Measurements from ENCODE around the gene GGNBP2. TPM values are rescaled to one million over a fixed set of nuclear protein-coding genes. Genes with fewer than 3 reads are reported as not detected.

Gene GGNBP2
- total and polyA plus RNA-seq, 2 donors from 2014 or later: 43.0 to 86.8 TPM

DNA sequence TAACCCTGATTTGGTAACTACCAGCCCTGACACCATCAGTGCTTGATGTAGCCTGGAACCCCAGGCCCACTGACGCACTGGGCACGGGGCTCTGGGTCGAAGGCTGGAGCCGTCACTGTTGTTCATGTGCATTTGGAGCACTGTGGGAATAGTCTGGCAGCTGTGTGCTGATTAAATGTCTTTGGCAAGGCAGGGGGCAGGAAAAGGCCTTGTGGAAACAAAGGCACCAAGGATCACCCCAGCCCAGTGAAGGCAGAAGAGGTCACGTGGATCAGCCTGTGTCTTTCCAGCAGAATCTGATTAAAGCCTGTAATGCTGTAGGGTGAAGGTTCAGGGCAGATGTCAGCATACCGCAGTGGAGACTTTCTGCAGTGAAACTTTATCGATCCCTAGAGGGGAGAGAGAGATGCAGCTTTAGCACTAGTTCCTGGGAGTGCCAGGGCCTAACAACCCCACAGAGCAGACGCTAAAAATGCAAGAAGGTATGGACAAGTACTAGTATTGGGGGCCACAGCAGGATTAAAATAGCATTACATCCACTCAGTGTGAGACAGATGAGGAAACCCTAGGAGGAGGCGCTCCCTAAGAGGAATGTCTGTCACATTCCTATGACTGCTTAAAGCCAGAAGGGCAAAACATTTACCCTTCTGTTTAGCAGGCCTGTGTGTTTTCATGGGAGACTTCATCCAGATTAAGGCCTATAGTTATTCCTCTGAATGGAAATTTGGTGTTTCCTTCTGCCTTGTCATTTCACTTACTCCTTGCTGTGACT lies 48.5 kb upstream of the GGNBP2 start:
- peaks cover 12 to 66% (median 43%) of the 10 kb centered on the region in 3 donors for H3K36me3 ChIP-seq (ENCODE audit: control insufficient read depth in 2 of 3, insufficient read depth in 3 of 3, low read length in 3 of 3)
- H3K4me3 ChIP-seq (ENCODE audit: low read length in 3 of 3): no peak overlapping the region
- no peaks in the 10 kb centered on the region for H3K4me1 ChIP-seq (ENCODE audit: control insufficient read depth in 2 of 3, insufficient read depth in 2 of 3, low read depth in 1 of 3, low read length in 3 of 3)
- H3K9me3 ChIP-seq (ENCODE audit: control insufficient read depth in 2 of 3, insufficient read depth in 1 of 3, low read length in 3 of 3): no peaks in the 10 kb centered on the region
- intact Hi-C loops (cut with DNase I): no loop called here
- no peak for FAIRE-seq
- H3K9ac ChIP-seq (ENCODE audit: low read length in 3 of 3): no peak overlapping the region
- DNase-seq: peak in 1 of 5 donors; percentile 27
- no peak overlapping the region for H3K27ac ChIP-seq (ENCODE audit: low read depth in 2 of 2, low read length in 2 of 2)
- TF ChIP-seq, protein P1, sequence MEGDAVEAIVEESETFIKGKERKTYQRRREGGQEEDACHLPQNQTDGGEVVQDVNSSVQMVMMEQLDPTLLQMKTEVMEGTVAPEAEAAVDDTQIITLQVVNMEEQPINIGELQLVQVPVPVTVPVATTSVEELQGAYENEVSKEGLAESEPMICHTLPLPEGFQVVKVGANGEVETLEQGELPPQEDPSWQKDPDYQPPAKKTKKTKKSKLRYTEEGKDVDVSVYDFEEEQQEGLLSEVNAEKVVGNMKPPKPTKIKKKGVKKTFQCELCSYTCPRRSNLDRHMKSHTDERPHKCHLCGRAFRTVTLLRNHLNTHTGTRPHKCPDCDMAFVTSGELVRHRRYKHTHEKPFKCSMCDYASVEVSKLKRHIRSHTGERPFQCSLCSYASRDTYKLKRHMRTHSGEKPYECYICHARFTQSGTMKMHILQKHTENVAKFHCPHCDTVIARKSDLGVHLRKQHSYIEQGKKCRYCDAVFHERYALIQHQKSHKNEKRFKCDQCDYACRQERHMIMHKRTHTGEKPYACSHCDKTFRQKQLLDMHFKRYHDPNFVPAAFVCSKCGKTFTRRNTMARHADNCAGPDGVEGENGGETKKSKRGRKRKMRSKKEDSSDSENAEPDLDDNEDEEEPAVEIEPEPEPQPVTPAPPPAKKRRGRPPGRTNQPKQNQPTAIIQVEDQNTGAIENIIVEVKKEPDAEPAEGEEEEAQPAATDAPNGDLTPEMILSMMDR (IDR thresholded peaks at IDR 0.05; ENCODE audit: borderline replicate concordance, extremely low read depth, insufficient read depth): no peak
- no peaks in the 10 kb centered on the region for H3K27me3 ChIP-seq (ENCODE audit: control insufficient read depth, insufficient read depth, low read length)

DNA sequence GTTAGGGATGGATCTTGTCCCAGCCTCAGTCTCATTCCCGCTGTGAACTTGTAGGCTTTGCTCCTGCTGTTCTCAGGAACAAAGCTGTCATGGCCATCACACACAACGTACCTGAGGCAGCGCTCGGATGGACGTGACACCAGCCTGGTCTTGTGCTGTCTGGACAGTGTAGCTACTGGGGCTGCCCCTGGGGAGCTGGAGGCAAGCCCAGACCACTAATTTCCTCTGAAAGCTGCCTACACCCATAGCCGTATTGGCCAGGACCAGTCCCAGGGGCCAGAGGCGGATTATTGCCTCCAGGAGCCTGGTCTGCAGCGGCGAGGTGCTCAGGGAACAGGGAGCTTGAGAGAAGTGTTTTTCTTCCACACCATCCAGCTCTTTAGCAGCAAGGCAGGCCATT lies 46.6 kb upstream of the GGNBP2 start:
- Histone ChIP-seq H3K36me3 (ENCODE audit: control insufficient read depth in 2 of 3, insufficient read depth in 3 of 3, low read length in 3 of 3) (peaks cover 9 to 53% (median 45%) of the 10 kb centered on the region in 3 donors), H3K27me3 (ENCODE audit: control insufficient read depth, insufficient read depth, low read length) (no peaks in the 10 kb centered on the region), H3K9me3 (ENCODE audit: control insufficient read depth in 2 of 3, insufficient read depth in 1 of 3, low read length in 3 of 3) (no peaks in the 10 kb centered on the region), H3K4me3 (ENCODE audit: low read length in 3 of 3) (no peak overlapping the region), H3K9ac (ENCODE audit: low read length in 3 of 3) (no peak overlapping the region), H3K27ac (ENCODE audit: low read depth in 2 of 2, low read length in 2 of 2) (no peak overlapping the region), H3K4me1 (ENCODE audit: control insufficient read depth in 2 of 3, insufficient read depth in 2 of 3, low read depth in 1 of 3, low read length in 3 of 3) (no peaks in the 10 kb centered on the region)
- TF ChIP-seq, protein P1 (IDR thresholded peaks at IDR 0.05; ENCODE audit: borderline replicate concordance, extremely low read depth, insufficient read depth): no peak
- intact Hi-C loops (cut with DNase I): no loop called here
- FAIRE-seq: no peak
- DNase-seq: peak in 1 of 5 donors; percentile 35

DNA sequence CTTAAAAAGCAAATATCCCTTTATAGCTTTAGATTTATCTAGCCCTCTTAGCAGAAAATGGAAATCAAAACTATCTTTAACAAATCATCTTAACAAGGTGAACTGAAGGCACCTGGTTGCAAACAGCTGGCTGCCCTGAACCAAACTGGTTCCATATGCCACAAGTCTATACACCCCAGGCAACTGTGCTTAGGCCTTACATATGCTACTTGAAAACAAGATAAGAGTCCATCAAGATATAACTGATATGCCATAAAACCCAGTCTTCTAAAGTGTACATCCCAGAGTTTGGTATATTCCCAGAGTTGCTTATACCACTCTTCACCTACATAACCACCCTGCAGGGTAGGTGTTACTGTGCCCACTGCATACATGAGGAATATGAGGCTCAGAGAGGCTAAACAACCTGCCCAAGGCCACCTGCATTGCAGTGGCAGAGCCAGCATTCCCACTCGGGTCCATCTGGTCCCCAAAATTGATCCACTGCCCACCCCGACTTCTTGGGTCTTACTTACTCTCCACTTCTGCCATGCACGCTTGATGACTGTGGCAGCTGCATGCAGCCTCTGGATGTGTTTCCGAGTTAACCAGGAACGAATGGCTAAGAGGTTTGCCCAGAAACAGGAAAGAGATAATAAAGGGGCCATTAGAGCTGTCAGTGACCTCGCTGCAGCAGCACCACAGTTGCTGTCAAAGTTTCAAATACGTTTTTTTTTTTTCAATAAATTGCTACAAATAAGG lies 46.0 kb upstream of the GGNBP2 start:
- TF ChIP-seq, protein P1 (IDR thresholded peaks at IDR 0.05; ENCODE audit: borderline replicate concordance, extremely low read depth, insufficient read depth): no peak
- H3K4me1 ChIP-seq (ENCODE audit: control insufficient read depth in 2 of 3, insufficient read depth in 2 of 3, low read depth in 1 of 3, low read length in 3 of 3): no peaks in the 10 kb centered on the region
- H3K4me3 ChIP-seq (ENCODE audit: low read length in 3 of 3): no peak overlapping the region
- DNase-seq: peak in 2 of 5 donors; percentile 21 to 34
- H3K27me3 ChIP-seq (ENCODE audit: control insufficient read depth, insufficient read depth, low read length): no peaks in the 10 kb centered on the region
- H3K27ac ChIP-seq (ENCODE audit: low read depth in 2 of 2, low read length in 2 of 2): no peak overlapping the region
- no peak overlapping the region for H3K9ac ChIP-seq (ENCODE audit: low read length in 3 of 3)
- H3K36me3 ChIP-seq (ENCODE audit: control insufficient read depth in 2 of 3, insufficient read depth in 3 of 3, low read length in 3 of 3): peaks cover 7 to 52% (median 47%) of the 10 kb centered on the region in 3 donors
- intact Hi-C loops (cut with DNase I): no loop called here
- no peaks in the 10 kb centered on the region for H3K9me3 ChIP-seq (ENCODE audit: control insufficient read depth in 2 of 3, insufficient read depth in 1 of 3, low read length in 3 of 3)
- FAIRE-seq: no peak
